HUES64 (cell line): ENCODE data around the gene ADGRB2.

ENCODE experiments used
- H3K27ac ChIP-seq: 2 replicates; pipeline ENCODE4 v1.7.0; 2013; ENCODE audit warnings: low read depth, low read length, inconsistent platforms
- H3K27me3 ChIP-seq: 2 replicates; pipeline ENCODE4 v1.6.1; 2013; ENCODE audit warnings: mild to moderate bottlenecking, low read length; ENCODE audit not compliant: insufficient read depth
- H3K36me3 ChIP-seq: 2 replicates; pipeline ENCODE4 v1.6.1; 2013; ENCODE audit warnings: mild to moderate bottlenecking, low read length; ENCODE audit not compliant: insufficient read depth
- H3K4me1 ChIP-seq: 2 replicates; pipeline ENCODE4 v1.6.1; 2013; ENCODE audit warnings: mild to moderate bottlenecking, low read length, moderate library complexity; ENCODE audit not compliant: insufficient read depth
- H3K4me3 ChIP-seq: 2 replicates; pipeline ENCODE4 v1.5.1; 2013; ENCODE audit warnings: mild to moderate bottlenecking, low read length, moderate library complexity
- H3K9ac ChIP-seq: 2 replicates; pipeline ENCODE4 v1.6.1; 2013; ENCODE audit warnings: mild to moderate bottlenecking, low read depth, low read length
- H3K9me3 ChIP-seq: 2 replicates; pipeline ENCODE4 v1.6.1; 2013; ENCODE audit warnings: low read depth, low read length; ENCODE audit not compliant: insufficient read depth
- WGBS: fragments of 150-250, 120-280 bp; methylation state at CpG from one replicate; pipeline ENCODE4 v1.1.7; 2013; ENCODE audit warnings: missing lambda C conversion rate; 5-methylcytosine and 5-hydroxymethylcytosine counted together

The ADGRB2 gene

DNA sequence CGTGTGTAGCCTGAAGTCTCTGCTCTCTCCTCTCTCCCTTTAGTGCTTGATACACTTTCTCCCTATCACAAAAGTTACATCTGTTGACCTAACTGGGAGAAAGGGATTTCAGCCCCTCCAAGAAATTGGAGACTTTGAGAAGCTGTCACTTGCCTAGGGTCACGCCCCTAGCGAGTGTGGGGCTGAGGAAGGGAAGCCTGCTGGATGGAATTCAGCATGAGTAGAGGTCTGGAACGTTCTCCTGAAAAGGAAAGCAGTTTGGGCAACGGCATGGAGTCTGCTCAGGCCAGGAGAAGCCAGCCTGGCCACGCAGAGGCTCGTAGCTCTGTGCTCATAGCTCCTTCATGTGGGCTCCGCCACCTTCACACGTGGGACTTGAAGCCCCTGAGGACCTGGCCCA, 82.7 kb downstream of the ADGRB2 start:
- H3K36me3 ChIP-seq, result peaks cover 3% of the 10 kb centered on the region; the same call in 1 of the 2 replicates
- H3K27me3 ChIP-seq, result no peaks in the 10 kb centered on the region
- no peak overlapping the region for H3K27ac ChIP-seq

DNA sequence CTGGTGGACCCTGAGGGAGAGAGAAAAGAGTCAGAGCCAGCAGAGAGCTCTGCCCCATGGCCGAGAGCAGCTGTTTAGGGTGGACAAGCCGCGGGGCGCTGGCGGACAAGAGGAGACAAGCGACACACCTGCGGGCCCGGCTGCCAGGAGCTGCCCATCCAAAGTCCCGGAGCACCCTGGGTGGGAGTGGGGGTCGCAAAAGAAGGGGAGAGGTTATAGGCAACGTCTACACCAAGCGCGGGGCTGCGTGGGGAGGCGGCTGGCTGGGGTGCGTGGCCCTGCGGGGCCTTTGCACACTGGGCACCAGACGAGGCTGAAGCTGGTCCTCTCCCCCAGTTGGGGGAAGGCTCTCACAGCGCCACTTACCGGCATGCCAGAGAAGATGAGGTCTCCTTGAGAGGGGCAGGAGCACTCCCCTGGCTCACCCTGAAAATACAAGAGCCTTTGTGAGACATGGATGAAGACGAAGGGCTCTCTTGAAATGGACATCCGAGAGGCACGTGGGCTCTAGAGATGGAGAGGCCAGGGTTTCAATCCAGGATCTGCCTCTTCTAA, 84.4 kb downstream of the ADGRB2 start:
- Histone ChIP-seq H3K4me1 (no peaks in the 10 kb centered on the region), H3K36me3 (peaks cover 3% of the 10 kb centered on the region; the same call in 1 of the 2 replicates), H3K9me3 (no peaks in the 10 kb centered on the region), H3K9ac (no peak overlapping the region), H3K27me3 (no peaks in the 10 kb centered on the region), H3K4me3 (no peak overlapping the region), H3K27ac (no peak overlapping the region)
- WGBS, result 91% methylated on average over 23 of the region's 23 CpGs

More for the DNA sequence above, 82.7 kb downstream of the ADGRB2 start:
- Histone ChIP-seq H3K4me3 (no peak overlapping the region), H3K9ac (no peak overlapping the region), H3K4me1 (no peaks in the 10 kb centered on the region), H3K9me3 (no peaks in the 10 kb centered on the region)
- 80% methylated on average over 9 of the region's 9 CpGs for WGBS

DNA sequence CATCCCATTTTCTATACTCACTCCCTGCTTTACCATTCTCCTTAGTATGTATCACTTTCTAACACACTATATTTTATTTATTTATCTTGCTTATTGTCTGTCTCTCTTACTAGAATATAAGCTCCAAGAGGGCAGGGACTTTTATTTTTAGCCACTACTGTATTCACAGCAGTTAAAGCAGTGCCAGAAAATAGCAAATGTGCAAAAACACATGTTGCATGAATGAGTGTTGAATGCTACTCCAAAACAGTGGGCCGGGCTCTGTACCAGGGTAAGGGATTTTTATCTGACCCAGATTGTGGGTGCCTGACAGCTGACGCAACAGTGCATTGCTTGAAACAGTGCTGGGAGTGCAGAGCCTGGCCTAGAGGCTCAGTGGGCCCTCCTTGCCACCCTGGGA, 85.0 kb downstream of the ADGRB2 start:
- Histone ChIP-seq H3K4me3 (no peak overlapping the region), H3K27ac (no peak overlapping the region), H3K9ac (no peak overlapping the region), H3K36me3 (peaks cover 3% of the 10 kb centered on the region; the same call in 1 of the 2 replicates), H3K27me3 (no peaks in the 10 kb centered on the region), H3K9me3 (no peaks in the 10 kb centered on the region), H3K4me1 (no peaks in the 10 kb centered on the region)
- 47% methylated on average over 2 of the region's 2 CpGs for WGBS

DNA sequence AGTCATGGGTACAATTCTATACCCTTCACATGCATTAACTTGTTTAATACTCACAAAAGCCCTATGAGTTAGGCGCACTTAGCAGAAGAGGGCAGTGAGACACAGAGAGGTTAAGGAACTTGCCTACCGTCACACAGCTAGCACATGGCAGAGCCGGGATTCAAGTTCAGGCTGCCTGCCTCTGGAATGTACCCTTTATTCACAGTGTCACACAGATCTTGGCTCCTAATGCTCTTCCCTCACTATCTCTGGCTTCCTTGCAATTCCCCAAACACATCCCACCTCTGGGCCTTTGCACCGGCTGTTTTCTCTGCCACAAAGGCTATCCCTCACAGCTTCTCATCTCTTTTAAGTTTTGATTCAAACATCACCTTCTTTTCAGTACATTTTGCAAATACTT, 85.5 kb downstream of the ADGRB2 start:
- H3K4me3 ChIP-seq, result no peak overlapping the region
- H3K9me3 ChIP-seq, result no peaks in the 10 kb centered on the region
- H3K4me1 ChIP-seq, result no peaks in the 10 kb centered on the region
- 97% methylated on average over 4 of the region's 4 CpGs for WGBS
- no peak overlapping the region for H3K9ac ChIP-seq
- H3K36me3 ChIP-seq, result peaks cover 3% of the 10 kb centered on the region; the same call in 1 of the 2 replicates
- H3K27ac ChIP-seq, result no peak overlapping the region
- no peaks in the 10 kb centered on the region for H3K27me3 ChIP-seq

DNA sequence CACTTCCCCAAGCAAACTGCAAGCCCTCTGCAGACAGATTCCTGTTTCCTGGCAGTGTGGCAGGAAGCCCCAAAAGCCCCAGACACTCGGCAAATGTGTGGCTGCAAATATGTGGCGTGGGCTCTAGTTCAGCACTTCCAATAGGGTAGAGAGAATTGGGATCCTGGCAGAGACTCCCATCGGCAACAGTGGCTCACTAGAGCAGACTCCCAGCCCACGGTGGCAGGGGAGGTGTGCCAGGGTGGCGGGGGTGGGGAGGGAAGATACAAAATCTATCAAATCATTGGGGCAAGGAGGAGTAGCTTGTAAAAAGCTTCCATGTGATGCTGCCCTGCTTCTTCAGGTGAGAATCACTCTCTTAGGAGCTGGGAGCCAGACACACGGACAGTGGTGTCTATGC, 86.2 kb downstream of the ADGRB2 start:
- Histone ChIP-seq H3K36me3 (peaks cover 3% of the 10 kb centered on the region; the same call in 1 of the 2 replicates), H3K27ac (no peak overlapping the region), H3K27me3 (no peaks in the 10 kb centered on the region), H3K4me3 (no peak overlapping the region), H3K4me1 (no peaks in the 10 kb centered on the region), H3K9me3 (no peaks in the 10 kb centered on the region), H3K9ac (no peak overlapping the region)
- 92% methylated on average over 6 of the region's 6 CpGs for WGBS

DNA sequence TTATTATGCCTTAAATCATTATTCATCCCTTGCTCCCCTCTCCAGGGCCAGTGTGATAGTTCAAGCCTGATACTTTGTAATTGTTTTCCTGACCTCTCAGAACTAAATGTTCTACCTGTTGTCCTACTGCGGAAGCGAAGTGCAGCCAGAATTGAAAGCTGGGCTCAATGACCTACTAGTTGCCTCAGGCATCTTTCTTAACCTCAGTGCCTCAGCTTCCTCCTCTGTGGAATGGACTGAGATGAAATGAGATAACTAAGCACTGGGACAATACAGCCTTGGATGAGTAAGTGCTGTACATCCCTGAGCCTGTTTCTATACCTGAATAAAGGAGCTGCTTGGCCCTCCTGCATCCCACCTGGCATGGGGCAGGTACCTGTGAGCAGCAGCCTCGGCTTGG, 86.7 kb downstream of the ADGRB2 start:
- H3K4me1 ChIP-seq, result no peaks in the 10 kb centered on the region
- H3K36me3 ChIP-seq, result peaks cover 3% of the 10 kb centered on the region; the same call in 1 of the 2 replicates
- H3K9ac ChIP-seq, result no peak overlapping the region
- H3K4me3 ChIP-seq, result no peak overlapping the region
- H3K9me3 ChIP-seq, result no peaks in the 10 kb centered on the region
- H3K27me3 ChIP-seq, result no peaks in the 10 kb centered on the region
- 64% methylated on average over 3 of the region's 3 CpGs for WGBS
- no peak overlapping the region for H3K27ac ChIP-seq
